GM21515 (cell line): ENCODE results near the gene AUTS2.

Experiments used
- ATAC-seq: cut with Tn5 transposase; IDR thresholded peaks from one replicate; pipeline ENCODE4 v1.9.1; 2021; ENCODE audit not compliant: unreplicated experiment

Gene AUTS2

DNA sequence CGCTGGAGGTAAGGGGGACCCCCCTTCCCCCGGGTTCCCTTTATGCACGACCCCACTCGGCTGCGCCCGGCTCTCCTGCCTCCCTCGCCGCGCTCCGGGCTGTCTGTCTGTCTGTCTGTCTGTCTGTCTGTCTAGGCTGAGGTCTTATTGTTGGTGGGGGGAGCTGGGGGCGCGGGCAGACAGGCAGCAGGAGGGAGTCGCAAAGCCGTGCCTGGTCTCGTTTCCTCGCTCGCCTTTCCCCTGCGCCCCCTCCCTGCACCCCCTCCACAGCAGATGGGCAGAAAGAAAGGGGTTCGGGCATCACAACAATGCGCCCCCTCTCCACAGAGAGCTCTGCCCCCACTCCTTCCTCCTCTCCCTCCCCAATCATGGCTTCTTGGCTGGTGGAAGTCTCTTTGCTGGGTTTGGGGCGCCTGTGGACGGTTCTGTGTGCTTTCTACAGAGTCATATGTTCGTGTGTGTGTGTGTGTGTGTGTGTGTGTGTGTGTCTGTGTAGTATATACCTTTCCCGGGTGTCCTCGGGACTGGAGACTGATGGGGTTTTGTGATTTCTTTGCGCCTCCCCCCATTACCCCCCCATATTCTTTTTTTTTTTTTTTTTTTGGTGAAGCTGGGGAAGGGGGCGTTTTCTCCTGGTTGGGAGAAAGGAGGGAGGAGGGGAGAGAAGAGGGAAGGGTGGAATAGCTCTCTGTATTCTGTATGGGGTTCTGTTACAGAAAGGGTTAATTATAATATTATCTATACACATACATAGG lies 1.9 kb downstream of the AUTS2 start:
- no peak for ATAC-seq

DNA sequence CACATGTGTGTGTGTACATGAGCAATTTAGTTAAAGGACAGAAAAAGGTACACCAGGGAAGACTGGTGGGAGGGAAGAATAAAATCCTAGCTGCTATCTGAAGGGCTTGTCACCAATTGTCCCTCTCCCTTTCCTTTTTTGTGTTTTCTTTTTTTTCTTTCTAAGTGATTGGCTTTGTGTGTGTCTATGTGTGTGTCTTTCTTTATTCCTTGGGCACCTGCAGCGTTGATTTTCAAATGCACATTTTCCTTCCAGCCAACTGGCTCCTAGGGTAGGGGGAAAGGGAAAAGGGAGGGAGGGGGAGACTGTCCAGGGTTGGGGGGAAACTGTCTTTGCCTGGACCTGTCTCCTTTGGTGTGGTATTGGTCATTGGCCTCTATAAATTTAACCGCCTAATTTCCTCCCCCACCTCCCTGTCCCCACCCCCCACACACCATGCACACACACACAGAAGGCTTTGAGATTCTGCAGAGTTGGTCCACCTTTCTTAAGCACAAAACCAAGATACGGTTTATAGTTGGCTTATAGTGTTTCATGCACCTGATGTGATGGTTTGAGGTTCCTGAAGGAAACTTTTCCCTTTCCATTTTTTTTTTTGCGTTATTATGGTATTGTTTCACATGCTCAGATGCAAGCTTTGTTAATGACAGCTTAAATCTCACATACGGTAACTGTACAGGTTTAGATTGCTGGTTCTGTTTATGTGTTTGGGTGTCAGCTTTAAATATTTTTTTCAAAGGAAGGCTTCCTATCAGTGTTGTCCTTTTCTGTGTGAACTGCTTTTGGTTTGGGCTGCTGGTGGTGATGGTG lies 2.6 kb downstream of the AUTS2 start:
- no peak for ATAC-seq

DNA sequence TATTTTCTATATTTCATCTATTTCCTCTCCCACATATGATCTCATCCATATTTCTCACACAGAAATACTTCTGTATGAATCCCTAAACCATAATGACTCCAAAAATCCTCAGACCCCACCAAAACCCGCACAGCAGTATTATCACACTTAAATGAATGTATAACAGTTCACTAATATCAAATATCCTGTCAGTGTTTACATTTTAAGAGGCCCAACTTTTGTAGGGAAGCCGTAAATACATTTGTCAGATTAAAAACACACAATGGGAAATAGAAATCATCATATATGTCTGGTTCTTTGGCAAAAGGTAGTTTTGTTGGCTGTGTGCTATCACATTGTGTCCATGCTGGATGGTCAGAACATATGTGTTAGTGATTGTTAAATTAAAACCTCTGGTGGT lies 4.2 kb downstream of the AUTS2 start:
- no peak for ATAC-seq

DNA sequence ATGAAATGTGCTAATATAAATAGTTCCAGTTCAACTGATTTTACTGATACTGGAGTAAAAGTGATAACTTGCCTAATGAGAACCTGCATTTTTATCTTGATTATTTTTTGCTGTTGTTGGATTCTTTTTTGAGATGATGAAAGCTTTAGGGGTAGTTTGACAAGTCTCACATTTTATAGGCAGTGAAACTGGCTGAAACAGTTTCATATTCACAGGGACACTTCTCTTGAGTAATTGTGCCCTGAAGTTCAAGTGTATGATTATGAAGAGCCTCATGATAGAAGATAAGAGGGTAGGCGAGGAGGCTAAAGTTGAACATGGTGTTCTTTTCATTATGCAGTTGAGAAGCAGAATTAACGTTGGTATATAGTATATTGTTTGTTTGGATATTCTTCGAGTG lies 5.1 kb downstream of the AUTS2 start:
- no peak for ATAC-seq

DNA sequence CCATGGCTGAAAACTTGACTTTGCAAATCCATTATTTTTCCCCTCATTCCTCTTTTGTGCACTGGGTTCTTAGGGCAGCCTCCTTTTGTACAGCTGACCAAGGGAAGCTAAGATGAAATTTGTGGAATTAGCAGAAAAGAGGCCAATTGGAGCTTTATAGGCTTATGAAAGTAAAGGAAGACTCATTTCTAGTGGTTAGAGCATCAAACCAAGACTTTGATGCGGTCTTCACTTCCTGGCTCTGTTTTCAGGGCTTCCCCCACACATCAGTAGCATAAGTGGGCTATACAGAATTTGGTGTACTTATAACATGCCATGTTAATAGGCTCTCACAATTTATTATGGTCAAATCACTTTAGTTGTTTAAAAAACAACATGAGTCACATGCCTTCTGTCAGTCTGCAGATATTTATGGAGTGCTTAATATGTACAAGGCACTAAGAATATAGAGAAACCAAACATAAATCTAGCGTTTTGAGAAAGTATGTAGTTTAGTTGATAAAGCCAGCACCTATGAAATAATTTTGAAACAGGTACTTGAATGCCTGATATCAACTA lies 5.7 kb downstream of the AUTS2 start:
- peak; percentile 72 for ATAC-seq

DNA sequence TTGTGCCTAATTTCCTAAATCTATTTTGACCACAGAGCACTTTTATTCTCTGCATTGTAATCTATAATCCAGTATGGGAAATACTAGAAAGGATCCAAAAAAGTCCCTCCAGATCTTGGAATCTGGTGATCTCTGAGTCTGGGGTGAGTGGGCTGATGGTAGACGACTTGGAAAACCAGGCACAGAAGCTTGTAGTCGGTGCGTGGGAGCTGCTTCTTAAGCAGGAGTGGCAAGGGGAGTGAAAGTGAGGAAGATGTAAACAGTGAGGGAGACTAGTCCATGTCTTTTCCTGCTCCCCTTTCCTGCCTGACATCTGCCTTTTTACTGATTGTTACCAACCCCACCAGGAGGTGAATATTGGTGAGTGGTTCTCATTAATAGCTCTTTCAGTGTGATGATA lies 6.8 kb downstream of the AUTS2 start:
- no peak for ATAC-seq

DNA sequence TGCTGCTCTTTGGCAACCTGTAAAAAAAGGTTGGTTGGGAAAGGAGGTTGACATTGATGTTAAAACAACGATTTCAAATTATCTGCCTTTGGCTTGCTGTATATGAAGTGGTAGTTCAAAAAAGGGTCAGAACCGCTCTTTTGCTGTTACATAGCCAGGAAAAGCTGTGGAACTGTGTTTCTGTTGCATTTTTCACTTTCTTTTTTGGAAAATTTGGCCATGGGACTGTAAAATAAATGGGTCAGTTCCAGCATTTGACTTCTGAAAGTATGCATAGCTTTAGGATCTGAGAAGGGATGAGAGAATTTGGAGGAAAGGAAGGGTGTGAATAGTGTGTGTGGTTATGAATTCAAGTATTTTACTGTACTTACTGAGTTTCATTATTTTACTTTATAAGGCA lies 7.3 kb downstream of the AUTS2 start:
- no peak for ATAC-seq

DNA sequence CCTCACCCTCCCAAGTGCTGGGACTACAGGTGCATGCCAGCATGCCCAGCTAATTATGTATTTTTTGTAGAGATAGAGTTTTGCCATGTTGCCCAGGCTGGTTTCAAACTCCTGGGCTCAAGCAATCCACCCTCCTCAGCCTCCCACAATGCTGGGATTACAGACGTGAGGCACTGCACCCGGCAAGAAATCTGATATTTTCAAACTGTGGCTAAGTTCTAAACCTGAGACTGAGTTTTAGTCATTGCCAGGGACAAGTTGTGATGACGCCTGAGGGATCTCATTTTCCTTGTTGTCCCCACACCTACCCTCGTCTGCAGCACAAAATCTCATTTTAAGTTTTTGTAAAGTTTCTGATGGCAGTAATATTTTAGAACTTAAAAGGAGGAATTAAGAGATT lies 9.8 kb downstream of the AUTS2 start:
- no peak for ATAC-seq

DNA sequence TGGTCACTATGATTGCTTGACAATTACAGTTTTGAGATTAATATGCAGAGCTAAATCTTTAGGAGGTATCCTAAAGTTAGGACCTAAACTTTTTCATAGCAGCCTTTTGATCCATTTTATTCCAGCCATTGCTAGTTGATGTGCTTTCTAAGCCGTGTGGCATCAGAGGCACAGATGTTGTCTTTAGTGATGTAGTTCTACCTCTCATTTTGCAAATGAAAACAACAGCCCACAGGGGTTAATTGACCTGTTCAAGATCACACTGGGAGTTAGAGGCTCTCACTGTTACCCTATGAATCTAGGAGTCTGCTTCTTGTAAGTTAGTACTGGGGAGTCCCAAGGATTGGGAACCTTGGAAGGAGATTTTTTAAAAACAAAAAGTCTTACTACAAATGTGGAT lies 10.6 kb downstream of the AUTS2 start:
- ATAC-seq: no peak

DNA sequence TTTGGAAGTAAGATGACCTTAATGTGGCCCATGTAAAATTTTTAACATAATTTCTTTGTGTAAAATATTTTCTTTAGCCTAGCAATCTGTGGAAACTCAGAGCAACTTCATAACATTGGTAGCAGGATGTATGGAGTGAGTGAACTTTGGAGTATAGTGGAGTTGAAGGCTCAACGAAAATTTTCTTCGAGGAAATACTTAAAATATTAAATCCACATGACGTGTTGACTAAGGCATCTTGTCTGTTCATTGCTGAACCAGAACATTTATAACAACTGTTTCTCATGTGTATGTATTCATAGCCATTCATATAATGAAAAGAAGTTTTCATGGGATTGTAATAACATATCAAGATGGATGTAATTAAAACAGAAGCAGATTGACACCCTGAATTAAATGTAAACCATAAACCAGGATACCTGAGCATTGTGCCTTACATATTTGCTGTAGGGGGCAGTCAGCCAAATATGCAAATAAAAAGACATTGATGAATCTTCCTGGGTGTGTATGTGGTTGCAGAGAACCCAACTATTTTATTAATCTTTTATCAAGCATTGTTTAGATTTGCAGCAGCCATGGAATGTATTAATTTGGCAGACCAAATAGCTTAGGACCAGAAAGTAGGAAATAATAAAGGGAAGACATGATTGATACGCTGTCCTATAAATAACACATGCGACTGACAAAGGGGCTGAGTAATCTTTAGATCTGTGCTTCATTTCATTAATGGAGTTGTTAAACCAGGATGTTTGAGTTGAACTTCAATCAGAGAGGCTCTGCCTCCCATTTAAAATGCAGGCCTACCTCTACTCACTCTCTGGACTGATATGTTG lies 11.5 kb downstream of the AUTS2 start:
- ATAC-seq: no peak

DNA sequence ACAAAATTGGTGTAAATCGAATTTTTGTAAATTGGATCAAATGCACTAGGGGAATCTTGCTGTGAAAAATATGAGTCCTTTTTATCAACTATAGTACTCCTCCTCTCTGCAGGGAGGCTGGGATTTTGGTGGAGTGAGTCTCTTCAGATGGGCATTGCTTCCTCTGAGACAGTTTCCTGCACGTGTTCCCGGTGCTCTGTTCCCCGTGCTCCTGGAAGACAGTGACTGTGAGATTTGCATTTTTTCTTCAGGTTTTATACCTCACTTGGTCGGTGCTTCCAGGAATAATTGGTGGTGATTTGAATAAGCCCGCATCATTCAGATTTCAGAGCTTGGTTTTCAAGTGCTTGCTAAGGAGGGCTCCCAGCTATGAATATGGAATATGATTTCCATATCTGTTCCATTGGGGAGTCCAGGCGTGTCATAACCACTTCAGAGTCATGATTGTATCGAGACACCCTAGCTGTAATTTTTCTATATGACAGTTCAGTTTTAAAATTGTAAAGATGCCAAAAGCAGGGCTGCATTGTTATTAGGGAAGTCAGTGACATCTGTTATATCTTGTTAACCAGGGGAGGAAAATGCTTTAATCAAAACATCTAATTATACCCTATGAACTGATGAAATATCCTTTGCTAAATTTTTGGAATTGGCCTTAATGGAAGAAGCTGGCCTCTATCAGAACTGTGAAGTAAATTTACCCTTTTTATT lies 12.3 kb downstream of the AUTS2 start:
- no peak for ATAC-seq

DNA sequence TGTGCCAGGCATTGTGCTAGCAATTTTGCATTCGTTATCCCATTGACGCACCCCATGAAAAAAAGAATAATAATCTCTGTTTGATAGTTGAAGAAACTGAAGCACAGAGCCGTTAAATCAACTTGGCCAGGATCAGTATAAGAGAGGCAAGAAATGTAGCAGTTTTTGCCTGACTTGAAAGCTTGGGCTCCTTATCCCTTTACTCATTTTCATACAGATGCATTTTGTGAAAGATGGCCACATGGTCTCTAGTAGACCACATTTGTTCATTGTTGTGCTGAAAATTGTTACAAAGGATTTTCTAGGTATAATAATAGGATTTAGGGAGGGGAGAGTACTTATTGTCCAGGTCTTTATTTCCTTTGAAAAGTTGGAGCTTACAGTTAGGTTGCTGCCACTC lies 14.7 kb downstream of the AUTS2 start:
- ATAC-seq: no peak

DNA sequence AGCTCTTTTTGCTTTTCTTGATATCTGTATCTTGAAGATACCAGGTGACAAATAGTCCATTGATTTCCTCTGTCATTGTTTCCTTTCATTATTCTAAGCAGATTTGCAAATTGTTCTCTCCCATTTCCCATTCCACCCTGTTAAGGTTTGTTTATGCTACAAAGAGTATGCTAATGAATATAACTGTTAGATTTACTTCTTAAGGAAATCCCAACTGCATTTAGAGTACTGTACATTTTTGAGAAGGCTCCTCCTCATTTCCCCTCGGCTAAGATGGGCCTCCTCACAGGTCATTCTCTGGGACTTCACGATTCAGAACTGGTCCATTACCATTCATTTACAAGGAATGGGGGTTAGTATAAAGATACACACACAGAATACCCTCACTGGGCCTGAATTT lies 15.6 kb downstream of the AUTS2 start:
- ATAC-seq: no peak

DNA sequence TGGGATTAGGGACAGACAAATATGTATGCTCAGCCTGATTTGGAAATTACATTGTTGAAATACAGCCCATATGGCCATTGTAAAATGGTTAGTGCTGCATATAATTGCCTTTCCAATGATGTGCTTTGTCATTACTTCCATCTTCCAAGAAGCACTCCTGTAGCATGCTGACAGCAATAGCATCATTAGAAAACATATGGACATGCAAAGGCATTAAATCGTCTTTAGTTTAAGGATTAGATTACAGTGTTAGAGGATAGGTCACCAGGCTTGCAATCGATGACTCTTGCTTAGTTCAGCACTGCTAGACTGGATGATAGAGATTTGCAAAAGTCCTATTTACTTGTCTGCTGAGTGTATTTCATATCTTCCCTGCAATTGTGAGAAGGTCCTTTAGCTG lies 17.4 kb downstream of the AUTS2 start:
- ATAC-seq: no peak

DNA sequence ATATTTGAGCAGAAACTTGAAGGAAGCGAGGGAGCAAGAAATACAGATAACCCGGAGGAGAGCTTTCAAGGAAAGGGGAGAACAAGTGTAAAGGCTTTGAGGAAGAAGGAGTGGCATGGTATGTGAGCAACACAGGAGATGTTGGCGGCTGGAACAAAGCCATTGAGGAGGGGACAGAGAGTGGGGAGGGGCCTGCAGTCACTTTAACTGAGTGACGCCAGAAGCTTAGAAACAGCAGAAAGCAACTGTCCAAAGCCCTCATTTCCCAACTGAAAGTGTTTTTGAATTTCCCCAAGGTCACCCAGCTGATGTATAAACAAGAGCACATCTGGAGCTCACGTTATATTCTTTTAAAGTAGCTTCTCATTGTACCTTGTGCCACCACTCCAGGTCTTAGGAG lies 19.1 kb downstream of the AUTS2 start:
- ATAC-seq: no peak

DNA sequence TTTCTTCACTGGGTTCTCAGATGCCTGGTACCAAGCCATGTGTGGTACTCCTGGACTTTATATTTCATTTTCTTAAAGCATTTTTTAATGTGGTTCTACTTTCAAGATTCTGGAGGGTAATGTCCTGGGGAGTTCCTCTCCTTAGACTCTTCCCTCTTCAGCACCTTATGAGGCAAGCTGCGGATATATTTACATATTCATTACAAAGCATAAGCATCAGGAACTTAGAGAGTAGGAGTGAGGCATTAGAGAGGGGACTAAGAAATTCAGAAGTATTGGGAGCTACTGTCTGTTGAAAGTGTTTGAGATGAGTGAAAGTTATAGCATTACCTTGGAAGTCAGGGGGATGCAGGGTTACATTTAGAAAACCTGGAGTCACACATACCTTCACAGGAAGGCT lies 20.8 kb downstream of the AUTS2 start:
- no peak for ATAC-seq

DNA sequence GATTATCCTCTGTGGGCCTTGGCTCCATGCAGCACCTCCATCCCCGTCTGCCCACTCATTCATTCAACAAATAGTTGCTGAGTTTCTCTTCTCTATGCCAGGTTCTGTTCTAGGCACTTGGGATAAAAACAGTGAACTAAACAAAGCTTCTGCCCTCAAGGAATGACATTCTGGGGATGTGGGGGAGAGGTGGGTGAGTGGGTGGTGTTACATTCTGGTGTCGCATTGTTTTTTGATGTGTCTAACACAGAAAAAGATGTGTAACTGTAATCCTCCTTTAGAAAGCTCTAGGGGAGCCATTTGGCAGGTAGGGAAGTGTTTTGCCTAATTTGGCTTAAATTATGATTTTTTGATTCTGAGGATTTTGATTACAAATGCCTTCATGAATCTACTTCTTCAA lies 21.4 kb downstream of the AUTS2 start:
- no peak for ATAC-seq

DNA sequence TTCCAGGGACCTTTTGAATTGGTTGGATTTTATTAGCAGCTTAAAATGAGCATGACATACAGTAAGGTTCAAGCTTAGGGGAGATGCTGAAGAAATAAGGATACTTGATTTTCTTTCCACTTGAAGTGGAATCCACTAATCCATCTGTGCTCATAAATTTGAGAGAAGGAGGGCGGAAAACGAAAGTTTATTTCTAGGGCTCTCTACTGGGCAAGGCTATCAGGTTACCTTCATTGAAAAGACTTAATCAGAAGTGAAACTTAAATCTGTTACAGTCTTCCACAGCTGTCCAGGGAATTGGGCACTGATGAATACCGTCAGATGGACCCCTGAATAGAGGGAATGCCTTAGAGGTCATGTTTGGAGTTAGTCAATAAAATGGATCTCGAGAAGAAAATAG lies 21.8 kb downstream of the AUTS2 start:
- no peak for ATAC-seq

DNA sequence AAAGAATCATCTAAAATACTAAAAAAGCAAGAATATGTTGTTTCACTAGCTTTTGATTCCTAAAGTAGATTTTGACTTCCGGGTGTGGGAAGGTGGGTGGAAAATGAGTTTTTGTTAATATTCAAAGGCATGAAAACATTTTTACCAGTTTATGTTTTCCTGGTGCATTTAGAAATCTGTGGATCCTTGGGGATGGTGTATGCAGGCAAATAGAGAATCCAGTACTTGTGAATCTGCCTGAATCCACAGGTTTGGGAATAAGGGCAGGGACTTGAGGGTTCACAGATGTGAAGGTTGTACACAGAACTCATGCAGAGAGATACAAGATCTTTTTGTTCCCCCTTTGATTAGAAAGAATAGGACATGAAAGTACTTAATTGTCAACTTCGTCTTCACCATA lies 22.4 kb downstream of the AUTS2 start:
- no peak for ATAC-seq

DNA sequence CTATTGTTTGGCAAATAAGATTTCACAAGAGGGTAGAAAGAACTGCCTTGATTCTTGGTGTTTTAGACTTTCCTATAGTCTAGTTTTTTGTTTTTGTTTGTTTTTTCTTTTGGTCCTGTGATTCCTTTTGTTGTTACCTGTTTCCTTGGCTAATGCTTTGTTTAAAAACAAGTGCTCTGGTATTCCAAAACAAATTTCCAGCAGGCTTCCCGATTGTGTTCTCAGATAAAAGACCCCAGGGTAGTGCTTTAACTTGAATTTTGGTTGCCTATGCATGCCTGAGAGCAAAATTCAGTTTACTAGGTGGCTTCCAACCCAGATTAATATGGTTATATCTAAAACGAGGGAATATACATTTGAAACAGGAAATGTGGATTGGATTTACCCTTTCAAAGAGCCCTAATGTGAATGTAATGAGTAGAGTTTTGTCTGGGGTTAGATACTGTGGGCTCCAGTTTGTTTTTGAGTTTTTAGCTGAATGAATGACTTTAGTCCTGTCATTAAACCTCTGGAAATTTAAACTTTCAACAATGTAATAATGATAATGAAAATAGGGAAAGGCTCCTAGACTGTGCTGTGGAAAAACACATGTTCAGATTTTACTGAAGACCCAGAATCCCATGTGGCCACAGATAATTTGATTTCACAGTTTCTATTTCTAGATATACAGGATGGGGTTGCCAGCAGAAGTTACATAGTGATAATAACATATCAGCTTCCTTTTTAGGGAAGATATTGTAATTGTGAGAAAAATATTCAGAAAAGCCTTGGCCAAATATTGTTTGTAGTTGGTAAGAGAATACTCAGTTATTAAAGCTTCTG lies 23.9 kb downstream of the AUTS2 start:
- ATAC-seq: no peak
